ENCODE measurements around the gene HS6ST2. TPM values are rescaled to one million over a fixed set of nuclear protein-coding genes. Genes with fewer than 3 reads are reported as not detected.

Gene HS6ST2
- total and polyA plus RNA-seq, 11 donors = 0.05 to 0.54 (median 0.17) TPM; not detected in 3

DNA sequence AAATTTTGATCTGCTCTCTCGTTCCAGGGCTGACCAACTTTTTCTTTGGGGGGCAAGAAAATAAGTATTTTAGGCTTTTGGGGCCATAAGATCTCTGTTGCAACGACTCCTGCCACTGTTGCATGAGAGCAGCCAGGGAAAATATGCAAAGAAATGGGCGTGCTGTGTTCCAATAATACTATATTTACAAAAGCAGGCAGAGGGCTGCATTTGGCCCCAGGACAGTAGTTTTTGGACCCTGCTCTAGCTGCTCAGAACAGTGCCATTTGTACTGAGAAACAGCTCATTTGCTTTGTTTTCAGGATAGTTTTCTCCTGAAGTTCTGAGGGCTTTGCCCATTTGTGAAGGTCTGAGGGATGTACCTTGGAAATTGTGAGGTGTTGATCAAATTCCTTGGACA, 334.5 kb downstream of the HS6ST2 start:
- H3K27ac ChIP-seq = no peak overlapping the region
- intact Hi-C loops (cut with DNase I) = loop anchor here in 1 of 10 donors (10.0 kb wide), 1 partner anchor 779 kb away; no protein-coding TSS in a partner anchor
- no peaks in the 10 kb centered on the region for H3K4me1 ChIP-seq
- no peak for DNase-seq
- 50 to 78% (median 65%) methylated on average over 3 of the region's 3 CpGs for WGBS, 4 donors
- H3K9me3 ChIP-seq = no peaks in the 10 kb centered on the region
- TF ChIP-seq, protein P1, sequence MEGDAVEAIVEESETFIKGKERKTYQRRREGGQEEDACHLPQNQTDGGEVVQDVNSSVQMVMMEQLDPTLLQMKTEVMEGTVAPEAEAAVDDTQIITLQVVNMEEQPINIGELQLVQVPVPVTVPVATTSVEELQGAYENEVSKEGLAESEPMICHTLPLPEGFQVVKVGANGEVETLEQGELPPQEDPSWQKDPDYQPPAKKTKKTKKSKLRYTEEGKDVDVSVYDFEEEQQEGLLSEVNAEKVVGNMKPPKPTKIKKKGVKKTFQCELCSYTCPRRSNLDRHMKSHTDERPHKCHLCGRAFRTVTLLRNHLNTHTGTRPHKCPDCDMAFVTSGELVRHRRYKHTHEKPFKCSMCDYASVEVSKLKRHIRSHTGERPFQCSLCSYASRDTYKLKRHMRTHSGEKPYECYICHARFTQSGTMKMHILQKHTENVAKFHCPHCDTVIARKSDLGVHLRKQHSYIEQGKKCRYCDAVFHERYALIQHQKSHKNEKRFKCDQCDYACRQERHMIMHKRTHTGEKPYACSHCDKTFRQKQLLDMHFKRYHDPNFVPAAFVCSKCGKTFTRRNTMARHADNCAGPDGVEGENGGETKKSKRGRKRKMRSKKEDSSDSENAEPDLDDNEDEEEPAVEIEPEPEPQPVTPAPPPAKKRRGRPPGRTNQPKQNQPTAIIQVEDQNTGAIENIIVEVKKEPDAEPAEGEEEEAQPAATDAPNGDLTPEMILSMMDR (IDR thresholded peaks at IDR 0.05) = no peak
- TF ChIP-seq POLR2A (IDR thresholded peaks at IDR 0.05) = no peak
- no peaks in the 10 kb centered on the region for H3K36me3 ChIP-seq
- H3K27me3 ChIP-seq = peaks cover 0 to 38% (median 0%) of the 10 kb centered on the region in 9 donors
- H3K4me3 ChIP-seq = no peak overlapping the region
- ATAC-seq = no peak

DNA sequence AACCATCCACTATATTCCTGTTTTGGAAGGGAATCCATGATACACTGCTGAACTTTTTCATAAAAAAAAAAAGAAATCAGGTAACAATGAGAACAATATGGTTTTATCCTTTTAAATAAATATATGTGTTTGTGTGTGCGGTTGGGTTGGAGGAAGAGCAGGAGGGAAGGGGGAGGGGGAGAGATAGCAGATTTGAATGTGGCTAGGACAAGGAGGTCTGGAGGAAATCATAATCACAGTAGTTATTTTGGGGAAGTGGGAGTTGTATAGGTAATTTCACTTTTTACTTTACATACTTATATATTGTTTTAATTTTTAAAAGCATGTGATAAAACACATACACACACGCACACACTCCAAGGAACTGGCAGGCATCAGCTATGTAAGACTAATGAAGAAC, 335.1 kb downstream of the HS6ST2 start:
- H3K36me3 ChIP-seq = no peaks in the 10 kb centered on the region
- TF ChIP-seq, protein P1 (IDR thresholded peaks at IDR 0.05) = no peak
- no peak for TF ChIP-seq POLR2A (IDR thresholded peaks at IDR 0.05)
- no peaks in the 10 kb centered on the region for H3K9me3 ChIP-seq
- no peaks in the 10 kb centered on the region for H3K4me1 ChIP-seq
- DNase-seq (no peak), ATAC-seq (no peak)
- H3K4me3 ChIP-seq = no peak overlapping the region
- H3K27ac ChIP-seq = no peak overlapping the region
- intact Hi-C loops (cut with DNase I) = loop anchor here in 1 of 10 donors (10.0 kb wide), 1 partner anchor 778 kb away; no protein-coding TSS in a partner anchor
- H3K27me3 ChIP-seq = peaks cover 0 to 44% (median 0%) of the 10 kb centered on the region in 9 donors
- 66 to 82% (median 71%) methylated on average over 2 of the region's 2 CpGs for WGBS, 4 donors

DNA sequence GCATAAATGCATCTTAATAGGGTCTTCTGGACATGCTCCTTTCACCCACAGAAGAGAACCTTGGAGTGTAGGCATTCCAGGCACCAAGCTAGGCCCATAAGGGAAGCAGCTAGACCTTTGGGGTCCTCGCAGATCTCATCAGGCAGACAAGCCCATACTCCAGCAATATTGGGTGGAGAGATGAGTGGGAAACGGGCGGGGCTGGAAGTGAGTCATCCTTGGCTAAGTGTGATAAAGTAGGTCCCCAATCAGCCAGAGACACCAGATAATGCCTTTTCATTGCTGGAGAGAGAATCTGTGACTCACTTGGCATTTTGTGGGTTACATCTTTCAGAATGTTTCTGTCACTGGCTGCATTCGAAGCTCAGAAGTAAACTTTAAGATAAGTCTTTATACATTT, 336.3 kb downstream of the HS6ST2 start:
- Histone ChIP-seq H3K9me3 (no peaks in the 10 kb centered on the region), H3K27ac (no peak overlapping the region), H3K27me3 (peaks cover 0 to 45% (median 0%) of the 10 kb centered on the region in 9 donors), H3K4me1 (no peaks in the 10 kb centered on the region), H3K4me3 (no peak overlapping the region), H3K36me3 (no peaks in the 10 kb centered on the region)
- no peak for ATAC-seq
- TF ChIP-seq, protein P1 (IDR thresholded peaks at IDR 0.05) = no peak
- TF ChIP-seq POLR2A (IDR thresholded peaks at IDR 0.05) = no peak
- no peak for DNase-seq
- intact Hi-C loops (cut with DNase I) = loop anchor here in 1 of 10 donors (10.0 kb wide), 1 partner anchor 777 kb away; no protein-coding TSS in a partner anchor
- WGBS, 4 donors = 52 to 64% (median 58%) methylated on average over 4 of the region's 4 CpGs

DNA sequence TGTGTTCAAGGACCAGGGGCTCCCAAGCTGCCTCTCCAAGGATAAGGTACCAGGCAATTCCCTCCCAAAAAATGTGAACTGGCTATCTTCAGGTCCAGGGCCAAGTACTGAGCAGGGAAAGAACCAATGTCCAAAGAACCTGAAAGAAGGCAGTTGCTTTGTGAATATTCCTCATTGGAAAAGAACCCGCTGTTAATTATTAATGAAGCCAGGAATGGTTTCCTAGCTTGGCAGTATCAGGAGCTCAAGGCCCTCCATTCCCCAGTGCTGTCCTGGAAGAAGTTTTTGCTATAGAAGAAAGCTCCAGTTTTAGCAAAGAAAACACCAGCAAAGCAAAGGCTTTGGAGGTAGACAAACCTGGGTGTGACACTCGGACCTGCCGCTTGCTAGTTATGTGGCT, 339.6 kb downstream of the HS6ST2 start:
- WGBS, 4 donors = 64 to 97% (median 72%) methylated on average over 3 of the region's 3 CpGs
- intact Hi-C loops (cut with DNase I) = loop anchor here (5.0 to 10.0 kb wide), 7 partner anchors 324 to 774 kb away; no protein-coding TSS in a partner anchor
- H3K27me3 ChIP-seq = peaks cover 0 to 47% (median 0%) of the 10 kb centered on the region in 9 donors
- no peak overlapping the region for H3K27ac ChIP-seq
- no peaks in the 10 kb centered on the region for H3K36me3 ChIP-seq
- TF ChIP-seq, protein P1 (IDR thresholded peaks at IDR 0.05) = no peak
- TF ChIP-seq POLR2A (IDR thresholded peaks at IDR 0.05) = no peak
- H3K4me3 ChIP-seq = no peak overlapping the region
- DNase-seq (no peak), ATAC-seq (no peak)
- H3K4me1 ChIP-seq = no peaks in the 10 kb centered on the region
- no peaks in the 10 kb centered on the region for H3K9me3 ChIP-seq
